Right lobe of liver (tissue), 4 donors: Measurements from ENCODE around the gene DCTN4.

Experiments
- POLR2A ChIP-seq: fragments of 450-650 bp; IDR thresholded peaks from one replicate; pipeline ENCODE4 v1.6.1; 2017; ENCODE audit warnings: antibody characterized with exemption, mild to moderate bottlenecking
- TF ChIP-seq, protein P1 (sequence below), 4 donors: fragments of 200-600 bp in 3 of 4; fragments of 450-650 bp in 1 of 4; IDR thresholded peaks; one replicate each; pipeline versions ENCODE4 v1.5.1 to v1.8.0; 2016 to 2022; ENCODE audit warnings: antibody characterized with exemption in 4 of 4, mild to moderate bottlenecking in 2 of 4
- donor health status: DM: no; HTN: no; CAD: no.
- donor health status: DM: no; HTN: no; CAD: no.
- donor health status: DM: no; HTN: yes; CAD: no.

DNA sequence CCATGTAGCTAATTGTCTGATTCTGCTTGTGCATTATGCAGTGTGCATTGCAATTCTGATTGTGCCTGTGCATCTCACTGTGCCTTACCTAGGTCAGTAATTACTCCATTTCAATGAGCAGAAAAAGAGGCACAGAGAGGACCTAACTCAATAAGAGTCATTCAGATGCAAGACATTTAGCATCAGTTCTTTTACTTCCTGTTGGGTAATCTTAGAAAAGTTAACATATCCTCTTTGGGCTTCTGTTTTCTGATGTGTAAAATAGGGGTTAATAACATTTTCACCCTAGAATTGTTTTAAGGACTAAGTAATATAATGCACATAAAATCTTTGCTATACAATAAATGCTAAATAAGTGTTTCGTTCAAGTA lies 7.0 kb upstream of the DCTN4 start:
- TF ChIP-seq, protein P1, sequence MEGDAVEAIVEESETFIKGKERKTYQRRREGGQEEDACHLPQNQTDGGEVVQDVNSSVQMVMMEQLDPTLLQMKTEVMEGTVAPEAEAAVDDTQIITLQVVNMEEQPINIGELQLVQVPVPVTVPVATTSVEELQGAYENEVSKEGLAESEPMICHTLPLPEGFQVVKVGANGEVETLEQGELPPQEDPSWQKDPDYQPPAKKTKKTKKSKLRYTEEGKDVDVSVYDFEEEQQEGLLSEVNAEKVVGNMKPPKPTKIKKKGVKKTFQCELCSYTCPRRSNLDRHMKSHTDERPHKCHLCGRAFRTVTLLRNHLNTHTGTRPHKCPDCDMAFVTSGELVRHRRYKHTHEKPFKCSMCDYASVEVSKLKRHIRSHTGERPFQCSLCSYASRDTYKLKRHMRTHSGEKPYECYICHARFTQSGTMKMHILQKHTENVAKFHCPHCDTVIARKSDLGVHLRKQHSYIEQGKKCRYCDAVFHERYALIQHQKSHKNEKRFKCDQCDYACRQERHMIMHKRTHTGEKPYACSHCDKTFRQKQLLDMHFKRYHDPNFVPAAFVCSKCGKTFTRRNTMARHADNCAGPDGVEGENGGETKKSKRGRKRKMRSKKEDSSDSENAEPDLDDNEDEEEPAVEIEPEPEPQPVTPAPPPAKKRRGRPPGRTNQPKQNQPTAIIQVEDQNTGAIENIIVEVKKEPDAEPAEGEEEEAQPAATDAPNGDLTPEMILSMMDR (IDR thresholded peaks at IDR 0.05): no peak
- no peak for TF ChIP-seq POLR2A
